HT1080 (cell line): ENCODE data around the gene CLEC9A. TPM values are rescaled to one million over a fixed set of nuclear protein-coding genes. Genes with fewer than 3 reads are reported as not detected.
"Not testable (repeated sequence)": the region's sequence is repeated elsewhere in the genome, so short reads cannot be mapped to it uniquely, and the experiment has no call there.

Experiments used
- DNase-seq: peaks from one replicate; pipeline ENCODE4 v3.0.0-alpha.2; 2015; ENCODE audit warnings: low read depth
- polyA plus RNA-seq, 2 experiments: library from polyadenylated mRNA; depleted of rRNA; stranded (reverse); fragments of >200 nt; gene quantifications; 2 replicates each; pipeline ENCODE4 v1.2.3, GENCODE V29; 2015
- total RNA-seq: library from RNA; depleted of rRNA; stranded (reverse); fragments of >200 nt; shearing (Covaris generic); gene quantifications from 2 replicates; pipeline ENCODE4 v1.2.3, GENCODE V29; 2014; rRNA removed

Gene CLEC9A
- total RNA-seq = not detected in 2 replicates
- not detected in 2 replicates for polyA plus RNA-seq (2015; cell fraction: cytosol; rRNA removed)
- polyA plus RNA-seq (2015; cell fraction: nucleus; rRNA removed) = not detected in 2 replicates

DNA sequence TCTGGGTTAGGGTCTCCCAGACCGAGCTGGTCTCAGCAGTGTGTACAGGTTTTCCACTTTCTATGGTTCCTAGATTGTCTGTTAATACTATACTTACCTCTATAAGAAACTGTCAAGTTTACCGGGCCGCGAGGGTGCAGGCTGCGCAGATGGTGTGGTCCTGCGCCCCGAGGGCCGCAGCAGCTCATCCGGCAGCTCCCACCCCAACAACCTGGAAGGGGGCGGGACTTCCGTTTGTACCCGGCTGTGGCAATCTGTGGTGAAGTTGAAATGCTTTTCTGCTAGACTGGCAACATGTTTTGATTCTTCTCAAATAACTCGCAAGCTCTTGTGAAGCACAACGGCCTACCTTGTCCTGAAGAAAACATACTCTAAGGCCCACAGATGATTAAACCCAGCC, at the start of gene CLEC9A:
Gene CLEC9A (plus strand): TSS at position 237 of the 400 bp plus-strand sequence. CDS start 22,006 bp downstream, outside the sequence.
- no peak for DNase-seq

DNA sequence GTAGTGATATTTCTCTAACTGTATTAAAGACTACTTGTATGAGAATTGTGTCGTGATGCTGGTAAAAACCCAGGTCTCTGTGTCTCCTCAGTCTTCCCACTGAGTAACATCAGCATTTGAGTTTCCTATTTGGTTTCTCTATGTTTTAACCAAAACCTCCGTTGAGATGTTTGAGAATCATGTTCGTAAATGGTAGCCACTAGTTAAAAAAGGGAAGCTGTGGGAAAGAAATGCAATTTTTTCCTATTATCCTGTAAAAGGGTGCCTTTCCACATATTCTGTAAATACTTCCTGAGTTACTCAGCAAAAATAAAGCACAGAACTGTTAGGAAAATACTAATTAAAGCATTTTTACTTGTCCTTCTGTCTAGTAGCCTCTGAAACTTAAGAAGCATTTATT, 38.6 kb upstream of the CLEC9A start:
- DNase-seq = no peak

GRCh38 chr12:9992296-9992695, 38.2 kb upstream of the CLEC9A start:
- no peak for DNase-seq

- DNase-seq = no peak
Observed at GRCh38 chr12:9999016-9999415, 31.5 kb upstream of the CLEC9A start, which contains the start of gene CLEC1B. Gene CLEC1B (minus strand): TSS chr12:9999121. CDS start chr12:9999100, 21 bp downstream.

- DNase-seq = no peak
Observed at GRCh38 chr12:10001171-10001776, 29.2 kb upstream of the CLEC9A start.

- no peak for DNase-seq
Observed at GRCh38 chr12:10012630-10013330, 17.7 kb upstream of the CLEC9A start.

DNA sequence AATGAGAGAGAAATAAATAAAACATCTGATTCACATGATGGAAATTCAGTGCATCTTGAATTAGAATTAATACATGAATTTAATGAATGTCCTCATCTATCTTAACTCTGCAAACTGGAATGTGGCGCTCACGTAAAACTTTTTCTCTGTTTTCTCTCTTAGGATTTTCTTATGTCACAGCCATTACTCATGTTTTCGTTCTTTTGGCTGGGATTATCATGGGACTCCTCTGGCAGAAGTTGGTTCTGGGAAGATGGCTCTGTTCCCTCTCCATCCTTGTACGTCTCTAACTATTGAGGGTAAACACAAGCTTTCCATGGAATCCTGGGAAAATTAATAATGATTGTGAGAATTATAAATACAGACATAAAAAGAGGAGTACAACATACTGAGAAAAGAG, 15.0 kb upstream of the CLEC9A start:
- DNase-seq = no peak

- peak; percentile 62 for DNase-seq
Observed at GRCh38 chr12:10016881-10017280, 13.6 kb upstream of the CLEC9A start.

DNA sequence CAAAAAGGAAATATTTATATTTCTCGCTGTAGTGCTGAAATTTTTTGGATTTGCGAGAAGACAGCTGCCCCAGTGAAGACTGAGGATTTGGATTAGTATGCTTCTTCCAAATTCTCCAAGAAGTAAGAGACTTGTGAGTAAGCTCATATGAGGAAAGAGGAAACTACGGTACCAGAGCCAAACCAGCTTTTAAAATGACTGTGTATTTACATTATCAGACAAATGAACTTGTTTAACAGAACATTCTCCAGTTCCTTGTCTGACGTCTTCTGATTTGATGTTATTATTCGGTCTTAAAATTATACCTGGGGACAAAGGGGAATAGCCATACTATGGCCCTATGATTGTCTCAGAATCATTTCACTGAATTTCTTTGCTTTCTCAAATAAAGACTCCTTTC, 12.1 kb upstream of the CLEC9A start:
- no peak for DNase-seq

DNA sequence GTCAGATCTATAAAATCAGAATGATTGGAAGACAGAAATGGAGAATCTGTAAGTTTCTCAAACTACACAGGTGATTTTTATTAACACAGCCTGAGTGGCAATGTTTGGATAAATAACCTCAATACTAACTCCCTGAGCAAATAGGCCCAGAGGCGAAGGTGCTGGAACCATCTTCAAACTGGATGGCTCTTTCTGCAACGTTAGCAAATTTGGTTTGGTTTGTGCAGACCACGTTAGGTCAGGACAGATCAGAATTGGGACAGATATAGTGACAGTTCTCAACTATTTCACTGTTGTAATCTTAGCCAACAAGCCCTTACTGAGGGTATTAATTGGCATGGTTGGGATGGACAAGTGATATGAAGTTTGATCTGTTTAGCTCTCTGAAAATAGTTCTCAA, 9.1 kb upstream of the CLEC9A start:
- DNase-seq = no peak

DNA sequence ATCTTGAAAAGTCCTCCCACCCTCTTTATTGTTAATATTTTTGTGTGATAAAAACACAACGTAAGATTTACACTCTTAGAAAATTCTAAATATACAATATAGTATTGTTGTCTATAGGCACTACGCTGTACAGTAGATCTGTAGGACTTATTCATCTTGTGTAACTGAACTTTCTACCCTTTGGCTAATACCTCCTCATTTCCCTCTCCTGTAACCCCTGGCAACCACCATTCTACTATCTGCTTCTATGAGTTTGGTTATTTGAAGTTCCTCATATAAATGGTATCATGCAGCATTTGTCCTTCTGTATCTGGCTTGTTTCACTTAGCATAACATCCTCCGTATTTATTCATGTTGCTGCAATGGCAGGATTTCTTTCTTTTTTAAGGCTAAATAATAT, 5.2 kb upstream of the CLEC9A start:
- DNase-seq = no peak

DNA sequence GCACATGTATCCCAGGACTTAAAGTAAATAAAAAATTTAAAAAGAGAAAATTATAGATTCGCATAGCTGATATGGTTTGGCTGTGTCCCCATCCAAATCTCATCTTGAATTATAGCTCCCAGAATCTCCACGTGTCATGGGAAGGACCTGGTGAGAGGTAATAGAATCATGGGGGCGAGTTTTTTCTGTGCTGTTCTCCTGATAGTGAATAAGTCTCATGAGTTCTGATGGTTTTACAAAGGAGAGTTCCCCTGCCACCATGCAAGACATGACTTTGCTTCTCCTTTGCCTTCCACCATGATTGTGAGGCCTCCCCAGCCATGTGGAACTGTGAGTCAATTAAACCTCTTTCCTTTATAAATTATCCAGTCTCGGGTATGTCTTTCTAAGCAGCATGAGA, 3.8 kb upstream of the CLEC9A start:
- DNase-seq = not testable (repeated sequence)

DNA sequence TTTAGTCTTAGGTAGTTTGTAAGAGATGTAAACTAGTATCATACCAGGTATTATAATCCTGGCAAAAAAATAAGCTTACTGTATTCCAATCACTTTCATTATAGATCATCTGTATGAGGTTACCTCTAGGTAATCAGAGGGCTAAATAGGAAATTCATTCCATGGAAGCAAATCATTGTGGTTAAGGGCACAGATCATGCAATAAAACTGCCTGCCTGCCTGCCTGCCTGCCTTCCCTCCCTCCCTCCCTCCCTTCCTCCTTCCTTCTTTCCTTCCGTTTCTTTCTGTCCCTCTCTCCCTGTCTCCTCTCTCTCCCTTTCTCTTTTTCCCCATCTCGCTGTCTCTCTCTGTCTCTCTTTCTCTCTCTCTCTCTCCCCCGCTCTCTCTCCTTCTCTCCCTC, 3.2 kb upstream of the CLEC9A start:
- peak; percentile 18 for DNase-seq

- peak; percentile 52 for DNase-seq
Observed at GRCh38 chr12:10027721-10028120, 2.8 kb upstream of the CLEC9A start.

- DNase-seq = no peak
Observed at GRCh38 chr12:10031321-10031720, 839 bp downstream of the CLEC9A start.

- peak; percentile 93 for DNase-seq
Observed at GRCh38 chr12:10031771-10032175, 1.3 kb downstream of the CLEC9A start.

GRCh38 chr12:10033783-10034545, 3.5 kb downstream of the CLEC9A start:
- DNase-seq = peak; percentile 28

DNA sequence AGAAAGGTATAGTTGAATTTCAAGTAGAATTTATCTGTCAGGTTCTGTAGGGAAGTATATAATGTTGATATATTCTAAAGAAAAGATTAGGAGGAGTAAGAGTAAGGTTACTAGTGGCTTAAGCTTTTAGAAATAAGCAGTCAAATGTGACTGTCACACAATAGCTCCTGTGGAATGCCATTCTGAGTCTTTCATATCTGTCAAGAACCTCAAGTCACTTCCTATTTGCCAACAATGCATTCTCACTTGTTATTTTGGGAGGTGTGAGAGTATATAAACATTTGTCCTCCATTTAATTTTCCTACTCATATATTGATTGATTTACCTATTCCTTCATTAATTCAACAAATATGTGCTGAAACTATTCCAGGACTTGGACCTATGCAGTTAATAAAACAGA, 11.7 kb downstream of the CLEC9A start:
- no peak for DNase-seq

DNA sequence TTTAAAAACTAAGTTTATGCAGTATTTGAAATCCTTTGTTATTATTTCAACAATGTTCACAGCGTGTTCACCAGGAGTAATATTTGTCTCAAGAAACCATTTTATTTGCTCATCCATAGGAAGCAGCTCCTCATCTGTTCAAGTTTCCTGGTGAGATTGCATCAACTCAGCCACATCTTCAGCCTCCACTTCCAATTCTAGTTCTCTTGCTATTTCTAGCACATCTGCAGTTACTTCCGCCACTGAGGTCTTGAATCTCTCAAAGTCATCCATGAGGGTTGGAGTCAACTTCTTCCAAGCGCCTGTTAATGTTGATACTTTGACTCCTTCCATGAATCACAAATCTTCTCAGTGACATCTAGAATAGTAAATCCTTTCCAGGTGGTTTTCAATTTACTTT, 18.0 kb downstream of the CLEC9A start:
- no peak for DNase-seq

GRCh38 chr12:10052193-10052913, 21.9 kb downstream of the CLEC9A start:
- DNase-seq = no peak

DNA sequence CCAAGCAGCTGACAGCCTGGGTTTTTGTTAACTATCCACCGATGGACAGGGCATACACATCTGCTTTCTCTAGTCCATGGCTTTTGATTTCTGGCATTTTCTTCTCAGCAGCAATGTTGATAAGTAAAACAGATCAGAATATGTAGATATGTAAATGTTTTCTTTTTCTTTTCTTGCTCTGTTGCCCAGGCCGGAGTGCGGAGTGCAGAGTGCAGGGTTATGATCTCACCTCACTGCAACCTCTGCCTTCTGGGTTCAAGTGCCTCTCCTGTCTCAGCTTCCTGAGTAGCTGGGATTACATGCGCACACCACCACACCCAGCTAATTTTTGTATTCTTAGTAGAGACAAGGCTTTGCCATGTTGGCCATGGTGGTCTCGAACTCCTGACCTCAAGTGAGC, 27.9 kb downstream of the CLEC9A start:
- no peak for DNase-seq
